Hematopoietic multipotent progenitor cell treated with erythropoietin and hydrocortisone succinate and interleukin-3 and kit ligand, for 8 days (in vitro differentiated cells): Measurements from ENCODE around the gene TMEM183A.
"Not testable (repeated sequence)": the region's sequence is repeated elsewhere in the genome, so short reads cannot be mapped to it uniquely, and the experiment has no call there.

Experiments used
- DNase-seq: peaks from one replicate; pipeline ENCODE4 v3.0.0-alpha.2; 2015

Gene TMEM183A, protein sequence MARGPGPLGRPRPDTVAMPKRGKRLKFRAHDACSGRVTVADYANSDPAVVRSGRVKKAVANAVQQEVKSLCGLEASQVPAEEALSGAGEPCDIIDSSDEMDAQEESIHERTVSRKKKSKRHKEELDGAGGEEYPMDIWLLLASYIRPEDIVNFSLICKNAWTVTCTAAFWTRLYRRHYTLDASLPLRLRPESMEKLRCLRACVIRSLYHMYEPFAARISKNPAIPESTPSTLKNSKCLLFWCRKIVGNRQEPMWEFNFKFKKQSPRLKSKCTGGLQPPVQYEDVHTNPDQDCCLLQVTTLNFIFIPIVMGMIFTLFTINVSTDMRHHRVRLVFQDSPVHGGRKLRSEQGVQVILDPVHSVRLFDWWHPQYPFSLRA

GRCh38 chr1:203006948-203007871, at the start of gene TMEM183A:
TSS of gene TMEM183A (plus strand) at chr1:203007374. CDS start at chr1:203007466, 92 bp downstream.
- peak; percentile 98 for DNase-seq

DNA sequence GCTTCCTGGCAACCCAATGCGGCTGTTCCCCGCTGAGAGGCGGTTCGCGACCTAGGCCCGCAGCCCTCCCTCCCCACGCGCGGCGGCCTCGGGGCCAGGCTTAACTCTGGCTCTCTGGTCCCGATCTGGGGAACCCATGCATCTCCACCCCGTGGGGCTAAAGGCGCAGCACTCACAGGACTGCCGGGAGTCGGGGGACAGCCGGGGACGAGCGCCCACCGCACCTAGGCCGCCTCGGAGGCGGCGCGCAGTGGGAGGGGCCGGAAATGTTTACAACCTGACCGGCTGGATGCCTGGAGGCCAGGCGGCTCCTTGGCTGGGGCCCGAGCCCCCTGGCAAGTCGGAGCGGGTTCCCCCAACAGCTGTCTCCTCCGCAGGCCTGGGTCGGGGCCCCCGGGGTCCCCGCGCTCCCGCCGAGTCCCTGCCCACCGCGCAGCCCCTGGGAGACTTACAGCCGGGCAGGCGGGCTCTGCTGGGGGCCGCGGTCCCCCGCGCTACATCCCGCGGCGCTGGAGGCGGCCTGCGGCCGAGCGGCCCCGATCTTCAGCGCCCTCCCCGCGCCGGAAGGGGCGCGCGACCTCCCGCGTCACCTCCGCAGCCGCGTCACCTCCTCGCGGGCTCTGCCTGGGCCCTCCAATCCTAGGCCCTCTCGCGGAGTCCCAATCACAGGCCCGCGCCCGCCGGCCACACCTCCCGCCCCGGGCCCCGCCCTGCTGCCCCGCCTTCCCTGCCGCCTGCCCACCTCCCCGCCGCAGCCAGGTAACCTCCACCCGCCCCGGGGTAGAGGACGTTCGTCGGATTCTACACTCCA, 49.2 kb upstream of the TMEM183A start, which contains the start of gene ADIPOR1:
ADIPOR1 (minus strand) TSS at position 580 of the 811 bp plus-strand sequence. CDS start 7,242 bp downstream, outside the sequence.
- DNase-seq: peak; percentile 88

- DNase-seq: peak; percentile 73
These were observed 48.5 kb upstream of the TMEM183A start for GRCh38 chr1:202958544-202959275.

DNA sequence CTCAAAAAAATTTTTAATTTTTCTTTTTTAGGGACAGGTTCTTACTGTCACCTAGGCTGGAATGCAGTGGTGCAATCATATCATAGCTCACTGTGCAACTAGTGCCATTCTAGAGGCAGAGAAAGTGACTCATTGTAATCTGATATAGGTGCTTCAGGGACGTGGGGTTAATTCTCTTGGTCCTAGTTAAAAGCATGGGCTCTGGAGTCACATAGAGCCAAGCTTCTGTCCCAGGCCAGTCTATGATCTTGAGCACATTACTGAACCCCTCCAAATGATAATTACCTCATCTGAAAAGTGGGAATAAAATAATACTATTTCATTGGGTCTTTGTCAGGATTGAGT, 47.9 kb upstream of the TMEM183A start:
- DNase-seq: peak; percentile 39

GRCh38 chr1:202961220-202961880, 45.8 kb upstream of the TMEM183A start:
- DNase-seq: no peak

GRCh38 chr1:202964791-202965410, 42.3 kb upstream of the TMEM183A start:
- no peak for DNase-seq

DNA sequence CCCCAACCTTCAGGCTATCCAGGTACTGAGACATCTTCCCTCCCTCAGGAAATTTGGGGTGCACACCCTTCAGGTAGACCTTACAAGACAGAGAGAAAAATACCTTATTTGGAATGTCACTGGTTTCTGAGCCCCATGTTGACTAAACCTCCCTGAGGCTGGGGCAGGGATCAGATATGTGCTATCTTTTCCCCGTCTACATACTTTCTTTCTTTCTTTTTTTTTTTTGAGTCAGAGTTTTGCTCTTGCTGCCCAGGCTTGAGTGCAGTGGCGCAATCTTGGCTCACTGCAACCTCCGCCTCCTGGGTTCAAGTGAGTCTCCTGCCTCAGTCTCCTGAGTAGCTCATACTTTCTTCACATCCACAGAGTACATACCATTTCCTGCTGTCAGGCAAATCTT, 41.8 kb upstream of the TMEM183A start:
- DNase-seq: no peak

DNA sequence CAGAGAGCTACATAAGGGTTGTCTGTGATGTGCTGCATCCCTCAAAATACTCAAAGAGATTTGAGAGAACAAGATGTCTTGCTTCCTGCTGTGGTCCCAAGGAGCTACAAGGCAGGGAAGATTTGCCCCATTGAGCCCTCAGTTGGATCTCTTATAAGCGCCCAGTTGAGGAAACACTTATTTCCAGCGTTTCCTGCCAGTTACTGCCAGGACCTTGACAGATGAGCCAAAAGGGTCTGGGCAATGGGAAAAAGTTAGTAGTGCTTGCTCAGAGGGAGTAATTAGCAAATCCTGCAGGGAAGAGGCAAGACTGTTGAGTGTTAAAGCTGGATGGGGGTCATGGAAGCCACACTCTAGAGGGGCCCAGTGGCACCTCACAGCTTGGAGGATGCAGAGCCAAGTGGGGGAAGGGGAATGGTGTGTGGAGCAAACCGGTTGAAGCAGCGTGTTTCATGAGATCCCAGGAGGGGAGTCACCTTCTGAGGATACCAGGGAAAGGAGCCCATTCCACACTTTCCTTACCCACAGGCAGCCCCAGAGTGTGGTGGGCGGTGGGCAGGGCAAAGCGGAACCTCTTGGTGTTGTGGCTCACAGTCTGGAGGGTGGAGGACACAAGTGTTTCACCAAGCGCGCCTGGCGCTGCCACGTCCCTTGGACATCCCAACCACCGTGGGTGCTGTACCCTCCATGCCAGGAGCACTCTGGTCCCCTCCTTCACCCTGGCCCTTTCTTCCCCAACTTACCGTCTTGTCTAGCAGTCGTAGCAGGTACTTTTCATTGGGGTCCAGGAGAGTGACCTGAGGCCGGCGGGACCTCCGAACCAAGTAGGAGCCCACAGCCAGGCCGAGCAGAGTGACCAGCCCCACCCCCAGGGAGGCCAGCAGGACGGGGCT, 40.9 kb upstream of the TMEM183A start:
- no peak for DNase-seq

DNA sequence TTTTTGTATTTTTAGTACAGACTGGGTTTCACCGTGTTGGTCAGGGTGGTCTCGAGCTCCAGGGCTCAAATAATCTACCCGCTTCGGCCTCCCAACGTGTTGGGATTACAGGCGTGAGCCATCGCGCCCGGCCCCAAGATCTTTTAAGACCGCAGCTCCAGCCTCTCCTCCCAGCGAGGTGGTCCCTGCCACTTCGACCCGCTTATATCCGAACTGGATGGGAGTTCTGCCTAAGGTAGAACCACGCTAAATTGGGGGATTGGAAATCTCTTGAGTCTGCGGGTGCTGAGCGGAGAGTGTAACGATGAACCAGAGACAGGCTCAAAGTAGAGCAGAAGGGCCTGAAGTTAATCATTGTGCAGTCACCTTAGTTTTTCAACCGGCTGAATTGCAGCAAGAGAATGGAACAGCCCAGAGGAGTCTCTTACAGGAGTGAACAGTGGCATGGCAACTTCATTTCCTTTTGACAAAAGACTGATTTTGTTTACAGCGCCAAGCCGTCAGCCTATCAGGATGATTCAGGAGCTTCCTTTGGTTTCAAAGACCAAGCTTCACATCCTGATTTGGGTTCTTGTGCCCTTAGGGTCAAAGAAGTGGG, 39.4 kb upstream of the TMEM183A start:
- DNase-seq: peak; percentile 57

- no peak for DNase-seq
These were observed 38.8 kb upstream of the TMEM183A start for GRCh38 chr1:202968351-202968750.

GRCh38 chr1:202968895-202969295, 38.3 kb upstream of the TMEM183A start:
- peak; percentile 94 for DNase-seq

GRCh38 chr1:202972046-202972445, 35.1 kb upstream of the TMEM183A start:
- DNase-seq: no peak

DNA sequence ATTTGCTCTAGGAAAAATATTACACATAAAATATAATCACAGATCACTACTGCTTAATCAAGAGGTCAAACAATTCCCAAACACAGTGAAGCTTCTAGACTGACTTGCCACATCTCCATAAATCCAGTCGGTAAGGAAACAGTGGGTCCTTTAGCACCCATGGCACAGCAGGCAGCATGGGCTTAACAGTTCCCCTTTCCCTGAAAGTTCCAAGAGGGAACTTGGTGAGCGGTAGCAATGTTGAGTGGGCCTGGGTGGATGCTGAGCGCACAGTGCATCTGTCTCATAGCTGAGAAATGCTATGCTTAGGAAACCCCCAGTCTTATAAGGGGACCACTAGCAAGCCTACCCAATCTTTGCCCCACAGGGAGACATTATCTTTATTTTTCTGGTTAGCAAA, 32.3 kb upstream of the TMEM183A start:
- DNase-seq: no peak

DNA sequence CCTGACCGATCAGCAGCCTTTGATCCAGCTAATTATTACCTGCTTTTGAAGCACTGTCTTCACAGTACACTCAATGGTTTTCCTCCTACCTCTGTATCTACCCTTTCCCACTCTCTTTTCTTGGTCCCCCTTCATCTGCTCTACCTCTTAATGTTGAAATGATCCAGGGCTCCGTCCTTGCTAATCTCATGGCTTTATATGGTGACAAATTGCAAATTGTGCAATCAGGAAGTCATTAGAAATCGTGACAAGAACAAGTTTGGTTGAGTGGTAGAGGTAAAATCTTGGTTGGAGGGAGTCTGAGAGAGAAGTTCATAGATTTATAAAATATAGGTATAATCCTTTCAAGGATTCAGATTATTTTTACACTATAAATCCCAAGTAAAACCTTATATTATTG, 30.5 kb upstream of the TMEM183A start:
- DNase-seq: no peak

DNA sequence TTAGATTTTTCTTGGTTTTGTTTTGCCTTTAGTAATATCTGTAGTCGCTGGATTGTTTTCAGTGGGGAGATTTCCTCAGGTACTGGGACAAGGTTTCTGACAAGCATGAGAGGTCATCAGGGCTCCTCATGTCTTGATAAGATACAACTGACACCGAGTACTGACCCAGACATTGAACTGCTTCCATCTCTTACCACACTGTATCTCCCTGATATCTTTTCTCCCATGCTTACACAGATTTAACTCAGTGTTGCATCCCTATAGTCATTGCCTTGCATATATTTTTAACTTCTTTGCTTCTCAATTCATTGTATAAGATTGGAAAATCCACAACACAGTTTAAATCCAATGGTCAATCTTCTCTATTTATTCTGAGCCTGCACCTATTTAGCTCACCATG, 27.7 kb upstream of the TMEM183A start:
- DNase-seq: no peak

DNA sequence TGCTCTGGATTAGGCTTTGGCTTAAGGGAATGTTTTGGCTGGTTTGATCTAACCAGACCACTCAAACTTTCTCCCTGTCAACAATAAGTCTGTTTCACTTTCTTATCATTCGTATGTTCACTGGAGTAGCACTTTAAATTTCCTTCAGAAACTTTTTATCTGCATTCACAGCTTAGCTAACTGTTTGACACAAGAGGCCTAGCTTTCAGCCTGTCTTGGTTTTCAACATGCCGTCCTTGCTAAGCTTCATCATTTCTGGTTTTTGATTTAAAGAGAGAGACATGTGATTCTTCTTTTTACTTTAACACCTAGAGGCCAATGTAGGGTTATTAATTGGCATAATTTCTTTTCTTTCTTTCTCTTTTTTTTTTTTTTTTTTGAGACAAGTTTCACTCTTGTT, 25.2 kb upstream of the TMEM183A start:
- peak; percentile 79 for DNase-seq

DNA sequence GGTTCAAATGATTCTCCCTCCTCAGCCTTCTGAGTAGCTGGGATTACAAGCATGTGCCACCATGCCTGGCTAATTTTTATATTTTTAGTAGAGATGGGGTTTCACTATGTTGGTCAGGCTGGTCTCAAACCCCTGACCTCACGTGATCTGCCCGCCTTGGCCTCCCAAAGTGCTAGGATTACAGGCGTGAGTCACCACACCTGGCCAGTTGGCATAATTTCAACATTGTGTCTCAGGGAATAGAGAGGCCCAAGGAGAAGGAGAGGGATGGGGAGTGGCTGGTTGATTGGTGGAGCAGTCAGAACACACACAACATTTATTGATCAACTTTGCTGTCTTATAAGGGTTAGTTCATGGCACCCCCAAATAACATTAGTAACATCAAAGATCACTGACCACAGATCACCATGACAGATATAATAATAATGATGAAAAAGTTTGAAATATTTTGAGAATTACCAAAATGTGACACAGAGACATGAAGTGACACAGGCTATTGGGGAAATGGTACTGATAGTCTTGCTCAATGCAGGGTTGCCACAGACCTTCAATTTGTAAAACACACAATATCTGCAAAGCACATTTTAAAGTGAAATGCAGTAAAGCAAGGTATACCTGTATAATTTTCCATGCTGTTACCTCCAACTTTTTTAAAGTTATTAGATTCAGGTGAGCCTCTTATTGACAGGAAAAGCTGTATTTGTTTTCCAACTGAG, 24.3 kb upstream of the TMEM183A start:
- no peak for DNase-seq

GRCh38 chr1:202986120-202986519, 21.1 kb upstream of the TMEM183A start:
- not testable (repeated sequence) for DNase-seq

- no peak for DNase-seq
These were observed 19.9 kb upstream of the TMEM183A start for GRCh38 chr1:202987255-202987654.
